GM19328 (cell line): ENCODE measurements around the gene GAP43.

Experiments
- ATAC-seq: cut with Tn5 transposase; IDR thresholded peaks from one replicate; pipeline ENCODE4 v1.9.1; 2021; ENCODE audit warnings: mild to moderate bottlenecking, moderate library complexity; ENCODE audit not compliant: unreplicated experiment

The GAP43 gene

GRCh38 chr3:115660646-115661337 is 37.5 kb downstream of the GAP43 start:
- no peak for ATAC-seq

DNA sequence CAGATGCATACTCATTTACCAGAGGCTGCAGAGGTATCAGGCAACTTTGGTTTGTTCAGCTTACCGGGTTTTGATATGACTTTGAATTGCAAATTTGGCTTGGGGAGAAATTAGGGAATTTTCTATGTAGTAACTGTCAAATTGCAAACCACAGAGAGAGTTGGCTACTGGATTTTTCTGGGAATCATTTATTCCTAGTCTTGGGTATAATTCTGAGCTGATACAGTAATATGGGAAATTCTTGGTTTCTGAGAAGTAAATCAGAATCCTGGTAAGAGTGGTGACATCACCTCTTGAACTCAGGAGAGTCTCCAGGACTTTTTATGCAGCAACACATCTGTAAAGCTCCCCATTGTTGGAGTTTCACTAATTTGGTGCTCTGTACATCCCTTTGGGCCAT is 39.0 kb downstream of the GAP43 start:
- no peak for ATAC-seq

DNA sequence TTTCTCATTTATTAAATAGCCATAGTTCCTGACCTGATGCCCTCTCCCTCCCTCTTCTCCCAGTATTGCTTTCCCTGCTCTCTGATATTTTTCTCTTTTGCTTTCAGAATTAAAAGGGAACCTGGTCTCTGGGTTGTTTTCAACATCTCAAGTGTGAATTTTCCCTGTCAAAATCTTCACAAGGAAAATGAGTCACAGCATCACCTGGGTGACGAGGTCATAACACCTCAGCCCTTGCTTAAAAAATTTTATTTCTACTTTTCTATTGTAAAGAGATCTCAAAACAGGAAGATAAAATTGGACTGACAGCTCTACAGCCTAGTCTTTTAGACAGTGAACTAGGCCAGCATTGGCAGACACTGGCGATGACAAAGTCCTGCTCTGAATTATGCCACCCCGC is 40.1 kb downstream of the GAP43 start:
- no peak for ATAC-seq

- ATAC-seq, result no peak
Measured at GRCh38 chr3:115666081-115666480, 42.8 kb downstream of the GAP43 start.

DNA sequence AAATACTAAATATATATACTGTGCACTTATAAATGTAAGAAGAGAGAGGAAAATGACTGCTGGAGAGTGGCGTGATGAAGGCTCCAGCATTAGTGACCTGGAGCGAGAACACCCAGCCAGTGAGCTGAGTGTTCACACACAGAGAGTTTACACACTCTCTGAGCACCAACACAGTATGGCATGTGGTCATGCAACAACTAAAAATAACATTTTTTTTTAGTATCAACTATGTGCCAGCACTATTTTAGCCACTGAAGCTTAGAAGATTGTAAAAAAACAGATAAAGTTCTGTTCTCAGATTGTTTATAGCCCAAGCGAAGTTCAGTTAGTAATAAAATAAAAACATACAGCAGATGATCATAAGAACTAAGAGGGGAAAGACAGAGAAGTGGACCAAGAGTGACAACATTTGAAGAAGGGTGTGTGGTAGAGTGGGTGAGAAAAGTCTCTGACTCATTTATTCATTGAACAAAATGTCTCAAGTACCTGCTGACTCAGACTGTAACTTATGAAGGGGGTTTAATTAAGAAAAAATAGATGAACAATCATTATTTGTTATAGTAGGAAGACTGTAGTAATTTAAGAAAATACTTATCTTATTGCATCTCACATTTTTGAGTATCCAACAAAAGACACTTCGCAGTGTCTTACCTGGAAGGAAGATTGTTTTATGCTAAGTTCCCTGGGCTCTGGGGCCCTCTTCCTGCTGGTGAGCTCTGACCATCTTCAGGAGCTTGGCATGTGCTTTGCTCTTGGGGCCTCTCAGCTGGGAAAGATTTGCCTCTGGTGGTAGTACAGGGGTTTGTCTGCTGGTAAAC is 43.8 kb downstream of the GAP43 start:
- no peak for ATAC-seq

DNA sequence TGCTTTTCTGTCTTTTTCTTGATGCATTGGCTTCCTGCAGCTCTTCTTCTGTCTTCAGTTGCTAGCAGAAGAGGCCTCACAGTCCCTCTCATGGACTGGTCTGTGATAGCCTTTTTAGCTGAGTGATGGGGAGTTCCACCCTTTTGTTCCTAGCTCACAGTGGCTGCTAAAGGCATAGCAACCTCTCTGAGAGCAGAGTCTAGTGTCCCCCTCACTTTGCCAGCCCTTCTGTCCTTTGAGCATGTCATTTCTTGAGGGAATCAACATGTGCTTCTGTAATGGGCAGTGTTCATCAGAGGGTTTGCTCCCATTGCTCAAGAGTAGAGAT is 44.4 kb downstream of the GAP43 start:
- no peak for ATAC-seq

DNA sequence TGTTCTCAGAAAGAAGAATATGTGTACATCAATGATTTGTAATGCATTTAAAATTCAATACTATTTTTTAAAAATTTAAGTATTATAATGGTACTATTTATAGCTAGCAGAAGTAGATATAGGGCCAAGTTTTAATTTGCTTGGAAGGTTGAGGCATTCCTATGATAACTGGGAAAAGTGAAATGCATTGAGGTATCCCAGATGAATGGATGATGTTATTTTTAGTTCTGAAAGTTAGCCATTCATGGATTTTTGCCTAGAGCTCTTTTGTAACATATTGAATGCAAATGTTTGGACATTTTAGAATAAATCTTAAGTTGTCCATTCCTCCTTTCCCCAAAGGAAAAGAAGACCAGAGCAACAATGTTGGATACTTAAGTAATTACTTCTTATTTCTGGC is 47.6 kb downstream of the GAP43 start:
- ATAC-seq, result no peak

- no peak for ATAC-seq
Measured at GRCh38 chr3:115671761-115672455, 48.6 kb downstream of the GAP43 start.

DNA sequence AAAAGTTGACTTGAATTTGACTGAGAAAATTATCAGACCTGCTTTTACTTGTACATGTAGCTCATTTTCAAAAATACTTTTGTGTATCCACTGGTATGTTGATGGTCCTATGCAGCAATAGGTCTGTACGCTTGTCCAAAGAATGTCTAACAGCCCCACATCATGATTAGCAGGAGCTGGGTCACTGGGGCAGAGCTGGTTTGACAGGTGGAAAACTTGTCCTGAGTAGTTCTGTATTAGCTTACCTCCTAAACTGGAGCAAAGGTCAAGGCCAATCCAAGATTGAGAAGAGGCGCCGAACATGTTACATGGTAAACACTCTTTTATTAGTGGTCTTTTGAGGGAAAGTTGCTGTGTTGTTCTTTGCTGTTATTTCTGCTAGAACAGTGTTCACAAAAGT is 50.6 kb downstream of the GAP43 start:
- ATAC-seq, result no peak

GRCh38 chr3:115676336-115676735 is 53.0 kb downstream of the GAP43 start:
- ATAC-seq, result no peak

DNA sequence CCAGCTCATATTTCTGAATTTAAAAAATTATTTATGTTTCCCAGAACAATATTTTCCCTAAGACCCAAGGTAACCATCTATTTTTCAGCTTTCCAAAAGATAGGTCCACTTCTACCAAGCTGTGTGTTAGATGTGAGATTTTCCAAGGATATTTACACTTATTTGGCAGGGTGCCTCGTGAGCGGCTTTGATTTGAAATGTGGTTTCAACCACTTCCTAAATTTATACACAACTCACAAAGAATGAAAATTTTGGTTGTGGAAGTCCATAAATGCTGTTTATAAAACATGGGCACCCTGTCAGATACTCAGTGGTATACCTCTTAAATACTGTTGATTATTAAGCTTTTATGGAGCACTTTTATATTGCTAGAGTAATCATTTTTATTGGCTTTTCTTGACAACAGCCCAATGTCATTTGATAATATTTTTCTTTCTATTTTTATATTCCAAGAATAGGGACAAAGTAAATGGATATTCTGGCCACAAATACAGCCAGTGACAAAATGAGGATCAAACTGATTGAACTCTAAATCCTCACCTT is 57.6 kb downstream of the GAP43 start:
- no peak for ATAC-seq

GRCh38 chr3:115681736-115682135 is 58.4 kb downstream of the GAP43 start:
- ATAC-seq, result no peak

DNA sequence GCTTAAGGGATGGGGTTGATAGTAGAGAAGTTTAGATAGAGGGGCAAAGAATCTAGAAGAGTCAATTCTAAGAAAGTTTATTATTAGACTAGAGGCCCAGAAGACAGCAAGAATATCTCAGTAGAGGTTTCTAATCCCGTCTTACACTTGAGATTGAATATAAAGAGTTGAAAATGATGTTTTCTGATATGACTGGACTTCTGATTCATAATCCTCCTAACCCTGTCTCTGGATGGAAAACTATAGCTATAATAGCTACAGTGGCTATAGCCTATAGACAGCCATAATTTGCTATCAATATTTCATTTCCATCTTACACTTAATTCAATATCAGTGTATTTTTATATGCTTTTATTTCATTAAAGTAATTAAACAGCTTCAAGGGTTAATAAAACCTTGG is 60.0 kb downstream of the GAP43 start:
- no peak for ATAC-seq

DNA sequence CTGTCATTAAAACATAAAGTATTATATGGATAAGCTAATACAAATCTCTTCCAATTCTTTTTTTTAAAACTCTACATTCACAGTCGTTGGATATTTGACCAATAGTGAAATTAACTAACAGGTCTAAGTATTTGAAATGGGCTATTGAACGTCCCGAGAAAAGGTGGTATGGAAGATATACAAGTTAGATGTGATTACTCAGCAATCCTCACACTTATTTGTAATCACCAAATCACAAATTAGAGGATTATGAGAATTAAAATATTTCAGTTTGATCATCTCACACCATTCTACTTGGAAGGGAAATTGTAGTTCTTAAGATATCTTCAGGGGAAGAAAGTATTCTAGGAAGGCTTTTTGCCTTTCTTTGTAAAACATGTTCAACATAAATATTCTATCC is 60.5 kb downstream of the GAP43 start:
- ATAC-seq, result no peak

GRCh38 chr3:115685097-115685496 is 61.8 kb downstream of the GAP43 start:
- ATAC-seq, result no peak

DNA sequence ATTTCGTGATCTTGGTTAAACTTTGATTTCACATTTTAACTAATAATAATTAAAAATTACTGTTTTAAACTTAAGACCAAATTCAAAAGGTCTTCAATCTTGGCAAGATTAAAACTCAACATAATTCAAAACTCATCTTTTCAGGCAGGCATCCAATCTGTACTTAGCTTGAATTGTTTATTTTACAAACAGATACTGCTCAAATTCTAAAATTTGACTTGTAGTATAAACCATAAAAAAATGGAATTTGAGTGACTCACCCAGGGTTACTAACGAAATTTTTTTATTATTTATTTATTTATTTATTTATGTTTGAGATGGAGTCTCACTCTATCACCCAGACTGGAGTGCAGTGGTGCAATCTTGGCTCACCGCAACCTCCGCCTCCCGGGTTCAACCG is 64.4 kb downstream of the GAP43 start:
- ATAC-seq, result no peak

DNA sequence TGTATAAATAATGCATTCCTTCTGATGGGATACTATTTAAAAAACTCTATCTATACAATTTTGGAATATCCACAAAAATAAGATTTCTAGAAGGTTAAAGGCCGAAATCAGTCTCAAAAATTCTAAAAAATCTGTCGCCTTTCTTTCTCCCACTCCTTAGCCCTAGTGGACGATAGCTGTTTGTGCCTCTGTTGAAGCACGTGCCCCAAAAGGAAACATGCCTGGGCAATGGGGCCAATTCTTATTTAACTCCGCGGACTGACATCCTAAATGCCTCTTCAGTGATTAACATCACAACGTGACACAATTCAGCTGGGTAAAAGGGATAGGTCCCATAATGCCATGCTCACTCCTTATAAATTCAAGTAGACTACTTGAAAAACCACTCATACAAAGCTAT is 65.1 kb downstream of the GAP43 start:
- no peak for ATAC-seq

GRCh38 chr3:115689928-115690327 is 66.6 kb downstream of the GAP43 start:
- ATAC-seq, result no peak

GRCh38 chr3:115691964-115692363 is 68.7 kb downstream of the GAP43 start:
- ATAC-seq, result no peak

DNA sequence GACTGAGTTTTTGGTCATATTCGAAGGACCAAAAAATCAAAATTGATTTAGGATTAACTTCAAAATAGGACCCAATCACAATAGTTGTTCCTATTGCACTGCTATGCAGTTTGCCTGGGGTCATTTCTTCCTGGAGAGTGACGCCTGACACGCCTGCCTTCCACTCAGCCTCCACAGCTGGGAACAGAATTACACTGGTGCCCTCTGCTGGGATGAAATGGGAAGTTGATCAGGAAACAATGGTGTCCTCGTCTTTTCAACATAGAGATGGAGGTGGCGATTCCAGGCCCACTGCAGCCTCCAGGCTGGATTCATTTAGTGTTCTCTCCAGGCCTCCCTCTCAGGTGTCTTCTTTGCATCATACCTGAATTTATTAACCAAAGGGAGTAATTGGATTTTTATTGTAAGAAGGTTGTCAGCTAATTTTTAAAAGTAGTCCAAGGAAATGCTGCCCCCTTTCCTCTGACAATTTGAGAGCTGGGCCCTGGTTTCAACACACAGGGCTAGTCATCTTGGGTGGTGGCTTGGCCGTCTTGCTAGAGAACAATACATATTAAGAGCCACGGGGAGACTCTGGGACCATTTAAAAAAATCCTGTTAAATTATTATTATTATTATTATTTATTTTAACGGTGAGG is 69.7 kb downstream of the GAP43 start:
- ATAC-seq, result peak; percentile 86

DNA sequence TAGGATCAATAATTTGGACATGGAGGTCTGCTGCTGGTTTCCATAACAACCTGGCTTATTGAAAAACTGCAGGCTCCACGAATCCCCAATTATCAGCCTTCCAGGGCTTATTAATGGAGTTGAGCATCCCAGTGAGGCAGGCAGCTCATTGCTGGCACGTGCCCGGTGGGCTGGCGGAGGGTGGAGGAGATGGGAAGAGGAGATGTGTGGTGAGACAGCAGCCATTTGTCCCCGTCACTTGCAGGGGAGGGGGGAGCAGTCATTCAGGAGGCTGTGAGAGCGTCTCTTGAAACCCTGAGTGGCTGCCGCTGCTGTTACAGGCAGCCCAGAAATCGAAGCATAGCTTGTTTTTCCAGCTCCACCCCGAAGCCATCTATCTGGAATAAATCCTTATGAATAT is 70.6 kb downstream of the GAP43 start:
- no peak for ATAC-seq
